DND-41 (cell line): ENCODE measurements around the gene LRFN4.

ENCODE experiments used
- ATAC-seq: fragments of 200-7000 bp; cut with Tn5 transposase; 3 replicates; pipeline ENCODE4 v1.9.1; 2021; ENCODE audit warnings: low read depth; ENCODE audit not compliant: insufficient read depth
- DNase-seq: peaks from one replicate; pipeline ENCODE4 v3.0.0-alpha.2; 2020
- H2AFZ ChIP-seq: 2 replicates; pipeline ENCODE4 v1.6.0; 2012; ENCODE audit warnings: low read depth, low read length
- H3K27ac ChIP-seq: 2 replicates; pipeline ENCODE4 v1.5.1; 2012; ENCODE audit warnings: low read length, inconsistent platforms
- H3K27me3 ChIP-seq: fragments of 200-600 bp; sonication (generic); 2 replicates; pipeline ENCODE4 v1.6.0; 2012; ENCODE audit warnings: low read length, mild to moderate bottlenecking, inconsistent platforms; ENCODE audit not compliant: insufficient read depth, poor library complexity
- H3K36me3 ChIP-seq: 2 replicates; pipeline ENCODE4 v1.5.1; 2012; ENCODE audit warnings: low read length, inconsistent platforms; ENCODE audit not compliant: insufficient read depth
- H3K4me1 ChIP-seq: 2 replicates; pipeline ENCODE4 v1.5.1; 2012; ENCODE audit warnings: mild to moderate bottlenecking, low read length; ENCODE audit not compliant: insufficient read depth
- H3K4me2 ChIP-seq: 2 replicates; pipeline ENCODE4 v1.6.0; 2012; ENCODE audit warnings: mild to moderate bottlenecking, moderate library complexity, low read length, inconsistent platforms; ENCODE audit not compliant: insufficient read depth
- H3K4me3 ChIP-seq, 2 experiments: fragments of 200-600 bp in 1 of 2; shearing (Covaris generic) in 1 of 2; 2 replicates each; pipeline ENCODE4 v1.5.1; 2012 to 2016; ENCODE audit warnings: inconsistent platforms in 2 of 2, low read length in 2 of 2, mild to moderate bottlenecking in 2 of 2, low read depth in 1 of 2, moderate library complexity in 1 of 2
- H3K79me2 ChIP-seq: 2 replicates; pipeline ENCODE4 v1.6.0; 2012; ENCODE audit warnings: low read length, inconsistent platforms; ENCODE audit not compliant: insufficient read depth
- H3K9ac ChIP-seq: 2 replicates; pipeline ENCODE4 v1.6.0; 2012; ENCODE audit warnings: low read depth, mild to moderate bottlenecking, inconsistent platforms, low read length, moderate library complexity
- H3K9me3 ChIP-seq: 2 replicates; pipeline ENCODE4 v1.5.1; 2012; ENCODE audit warnings: low read length, moderate library complexity, mild to moderate bottlenecking, inconsistent platforms; ENCODE audit not compliant: insufficient read depth, severe bottlenecking
- H4K20me1 ChIP-seq: 2 replicates; pipeline ENCODE4 v1.6.0; 2012; ENCODE audit warnings: low read length; ENCODE audit not compliant: insufficient read depth
- EZH2 ChIP-seq: IDR thresholded peaks from 3 replicates; pipeline ENCODE4 v1.6.1; 2012; ENCODE audit warnings: borderline replicate concordance, low read depth, mild to moderate bottlenecking, moderate library complexity, low read length, inconsistent platforms; ENCODE audit not compliant: severe bottlenecking
- TF ChIP-seq, protein P1 (sequence below): IDR thresholded peaks from 2 replicates; pipeline ENCODE4 v1.5.1; 2012; ENCODE audit warnings: borderline replicate concordance, low read length, moderate library complexity, mild to moderate bottlenecking; ENCODE audit not compliant: poor library complexity, severe bottlenecking; ENCODE audit errors: extremely low read depth

Gene LRFN4

DNA sequence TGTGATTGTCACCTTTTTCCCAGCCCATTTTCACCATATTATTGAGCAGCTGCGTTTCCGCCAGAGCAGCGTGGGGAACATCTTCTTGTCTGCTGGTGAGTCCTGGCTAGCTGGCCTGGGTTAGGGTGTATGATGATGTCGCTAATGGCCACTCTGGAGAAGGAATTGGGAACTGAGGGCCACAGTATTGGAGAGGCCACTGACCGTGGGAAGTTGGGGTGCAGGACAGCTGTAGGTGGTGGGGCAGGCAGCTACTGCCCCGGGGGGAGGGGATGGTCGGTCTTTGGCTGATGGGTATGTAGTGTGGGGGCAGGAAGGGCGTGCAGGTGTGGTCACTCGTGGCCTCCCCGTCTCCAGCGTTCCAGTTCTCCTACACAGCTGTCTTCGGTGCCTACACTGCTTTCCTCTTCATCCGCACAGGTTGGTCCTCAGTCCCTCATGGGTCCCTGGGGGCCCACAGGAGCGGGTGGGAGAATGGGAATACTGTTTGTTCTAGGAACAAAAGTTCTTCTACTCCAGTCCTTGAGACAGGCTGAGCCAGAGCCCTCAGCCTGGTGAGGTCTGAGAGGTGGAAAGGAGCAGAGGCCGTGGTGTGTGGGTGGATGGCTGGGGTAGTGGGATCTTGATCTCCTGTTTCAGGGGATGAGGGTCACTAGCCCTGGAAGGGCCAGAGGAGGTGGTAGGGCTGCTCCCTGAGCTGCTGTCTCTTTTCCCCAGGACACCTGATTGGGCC, 11.6 kb upstream of the LRFN4 start:
- peak overlapping the region; percentile 97; the same call in 1 of the 2 replicates for H3K9ac ChIP-seq
- no peak for ATAC-seq
- peak overlapping the region; percentile 84; the same call in 1 of the 2 replicates for H3K4me2 ChIP-seq

DNA sequence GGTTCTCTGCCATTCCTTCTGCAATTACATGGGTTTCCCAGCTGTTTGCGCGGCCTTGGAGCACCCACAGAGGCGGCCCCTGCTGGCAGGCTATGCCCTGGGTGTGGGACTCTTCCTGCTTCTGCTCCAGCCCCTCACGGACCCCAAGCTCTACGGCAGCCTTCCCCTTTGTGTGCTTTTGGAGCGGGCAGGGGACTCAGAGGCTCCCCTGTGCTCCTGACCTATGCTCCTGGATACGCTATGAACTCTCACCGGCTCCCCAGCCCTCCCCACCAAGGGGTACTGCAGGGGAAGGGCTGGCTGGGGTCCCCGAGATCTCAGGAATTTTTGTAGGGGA, 11.0 kb upstream of the LRFN4 start:
- Histone ChIP-seq H2AFZ (no peak overlapping the region), H3K9me3 (no peaks in the 10 kb centered on the region), H3K27me3 (no peaks in the 10 kb centered on the region), H3K27ac (no peak overlapping the region), H3K4me2 (no peak overlapping the region), H3K36me3 (peaks cover 70% of the 10 kb centered on the region), H3K79me2 (peaks cover 42% of the 10 kb centered on the region), H3K9ac (no peak overlapping the region), H3K4me3 (no peak overlapping the region), H3K4me1 (peaks cover 32% of the 10 kb centered on the region), H4K20me1 (peaks cover 24% of the 10 kb centered on the region)
- TF ChIP-seq EZH2, result no peak
- TF ChIP-seq, protein P1, sequence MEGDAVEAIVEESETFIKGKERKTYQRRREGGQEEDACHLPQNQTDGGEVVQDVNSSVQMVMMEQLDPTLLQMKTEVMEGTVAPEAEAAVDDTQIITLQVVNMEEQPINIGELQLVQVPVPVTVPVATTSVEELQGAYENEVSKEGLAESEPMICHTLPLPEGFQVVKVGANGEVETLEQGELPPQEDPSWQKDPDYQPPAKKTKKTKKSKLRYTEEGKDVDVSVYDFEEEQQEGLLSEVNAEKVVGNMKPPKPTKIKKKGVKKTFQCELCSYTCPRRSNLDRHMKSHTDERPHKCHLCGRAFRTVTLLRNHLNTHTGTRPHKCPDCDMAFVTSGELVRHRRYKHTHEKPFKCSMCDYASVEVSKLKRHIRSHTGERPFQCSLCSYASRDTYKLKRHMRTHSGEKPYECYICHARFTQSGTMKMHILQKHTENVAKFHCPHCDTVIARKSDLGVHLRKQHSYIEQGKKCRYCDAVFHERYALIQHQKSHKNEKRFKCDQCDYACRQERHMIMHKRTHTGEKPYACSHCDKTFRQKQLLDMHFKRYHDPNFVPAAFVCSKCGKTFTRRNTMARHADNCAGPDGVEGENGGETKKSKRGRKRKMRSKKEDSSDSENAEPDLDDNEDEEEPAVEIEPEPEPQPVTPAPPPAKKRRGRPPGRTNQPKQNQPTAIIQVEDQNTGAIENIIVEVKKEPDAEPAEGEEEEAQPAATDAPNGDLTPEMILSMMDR, result peak; percentile 26
- DNase-seq (no peak), ATAC-seq (no peak)

More for the DNA sequence above, 11.6 kb upstream of the LRFN4 start:
- H3K9me3 ChIP-seq, result no peaks in the 10 kb centered on the region
- H3K36me3 ChIP-seq, result peaks cover 69% of the 10 kb centered on the region
- TF ChIP-seq, protein P1, result no peak
- no peak for TF ChIP-seq EZH2
- H4K20me1 ChIP-seq, result peaks cover 29% of the 10 kb centered on the region
- H3K4me1 ChIP-seq, result peaks cover 38% of the 10 kb centered on the region
- H3K27me3 ChIP-seq, result no peaks in the 10 kb centered on the region
- H3K4me3 ChIP-seq, result peak overlapping the region in 1 of 2 experiments; percentile 82; a peak in 1 of 4 replicates
- DNase-seq, result peak; percentile 4
- no peak overlapping the region for H3K27ac ChIP-seq
- peaks cover 47% of the 10 kb centered on the region for H3K79me2 ChIP-seq
- H2AFZ ChIP-seq, result no peak overlapping the region

DNA sequence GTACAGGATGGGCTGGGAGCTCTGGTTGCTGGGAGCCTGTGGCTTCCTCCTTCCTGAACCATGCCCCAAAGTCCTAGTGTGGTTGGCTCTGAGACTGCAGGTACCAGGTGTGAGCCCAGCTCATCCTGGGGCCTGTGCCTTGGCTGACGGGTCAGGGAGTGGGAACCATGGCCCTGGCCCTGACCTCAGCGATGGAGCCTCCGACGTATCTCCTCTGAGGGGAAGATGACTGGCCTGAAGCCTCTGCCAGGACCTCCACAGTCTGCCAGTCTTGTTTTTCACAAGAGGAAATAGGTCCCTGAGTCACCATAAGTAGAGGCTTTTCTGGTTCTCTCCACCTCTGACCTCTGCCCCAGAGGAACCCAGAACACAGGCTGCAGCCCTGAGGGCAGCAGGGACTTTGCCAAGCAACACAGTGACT, 10.2 kb upstream of the LRFN4 start:
- peaks cover 27% of the 10 kb centered on the region for H3K4me1 ChIP-seq
- DNase-seq (no peak), ATAC-seq (no peak)
- H3K9me3 ChIP-seq, result no peaks in the 10 kb centered on the region
- no peak overlapping the region for H3K4me3 ChIP-seq
- H4K20me1 ChIP-seq, result peaks cover 23% of the 10 kb centered on the region
- peaks cover 65% of the 10 kb centered on the region for H3K36me3 ChIP-seq
- TF ChIP-seq, protein P1, result no peak
- TF ChIP-seq EZH2, result no peak
- peaks cover 36% of the 10 kb centered on the region for H3K79me2 ChIP-seq
- H3K9ac ChIP-seq, result no peak overlapping the region
- no peak overlapping the region for H3K27ac ChIP-seq
- no peak overlapping the region for H3K4me2 ChIP-seq
- H3K27me3 ChIP-seq, result no peaks in the 10 kb centered on the region
- no peak overlapping the region for H2AFZ ChIP-seq
